DOHH2 (cell line): ENCODE measurements around the gene SRPK2.

Experiments
- H3F3A ChIP-seq: fragments of 200-600 bp; sonication (generic), shearing (Covaris generic); 2 replicates; pipeline ENCODE4 v1.6.0; 2016; ENCODE audit warnings: antibody characterized with exemption, mild to moderate bottlenecking; ENCODE audit not compliant: control insufficient read depth, insufficient read depth
- H3K27ac ChIP-seq: fragments of 200-600 bp; sonication (generic); 2 replicates; pipeline ENCODE4 v1.5.1; 2014; ENCODE audit warnings: low read depth, mild to moderate bottlenecking, low read length, moderate library complexity
- H3K27me3 ChIP-seq: fragments of 200-600 bp; sonication (generic); 2 replicates; pipeline ENCODE4 v1.6.1; 2014; ENCODE audit warnings: mild to moderate bottlenecking, low read length, mixed read lengths; ENCODE audit not compliant: control insufficient read depth
- H3K36me3 ChIP-seq: fragments of 200-600 bp; sonication (generic); 2 replicates; pipeline ENCODE4 v1.6.1; 2014; ENCODE audit warnings: mild to moderate bottlenecking, low read length, moderate library complexity, mixed read lengths; ENCODE audit not compliant: control insufficient read depth
- H3K4me1 ChIP-seq: fragments of 200-600 bp; sonication (generic); 2 replicates; pipeline ENCODE4 v1.6.1; 2014; ENCODE audit warnings: mild to moderate bottlenecking, low read length, mixed read lengths; ENCODE audit not compliant: control insufficient read depth
- H3K4me2 ChIP-seq: fragments of 200-600 bp; sonication (generic); 2 replicates; pipeline ENCODE4 v1.6.0; 2014; ENCODE audit warnings: mild to moderate bottlenecking, low read length, moderate library complexity
- H3K4me3 ChIP-seq: fragments of 200-600 bp; sonication (generic); 2 replicates; pipeline ENCODE4 v1.5.1; 2014; ENCODE audit warnings: mild to moderate bottlenecking, low read length, mixed read lengths
- H3K79me2 ChIP-seq: fragments of 200-600 bp; sonication (generic); 2 replicates; pipeline ENCODE4 v1.6.1; 2014; ENCODE audit warnings: mild to moderate bottlenecking, low read length, mixed read lengths; ENCODE audit not compliant: control insufficient read depth
- H3K9me2 ChIP-seq: fragments of 200-600 bp; sonication (generic); replicated peaks from 2 replicates; pipeline ENCODE4 v1.6.1; 2014; ENCODE audit warnings: mild to moderate bottlenecking, low read length, mixed read lengths; ENCODE audit not compliant: control insufficient read depth
- H3K9me3 ChIP-seq: fragments of 200-600 bp; sonication (generic); 2 replicates; pipeline ENCODE4 v1.6.1; 2014; ENCODE audit warnings: antibody characterized with exemption, low read length, mixed read lengths; ENCODE audit not compliant: control insufficient read depth, insufficient read depth
- H4K20me1 ChIP-seq: fragments of 200-600 bp; sonication (generic); 2 replicates; pipeline ENCODE4 v1.6.0; 2014; ENCODE audit warnings: low read depth, mild to moderate bottlenecking, antibody characterized with exemption, low read length, moderate library complexity; ENCODE audit not compliant: control insufficient read depth, insufficient read depth
- CTCF ChIP-seq: fragments of 200-600 bp; sonication (generic); IDR thresholded peaks from one replicate; pipeline ENCODE4 v1.5.1; 2014; ENCODE audit warnings: antibody characterized with exemption, mild to moderate bottlenecking, low read depth, low read length; ENCODE audit not compliant: poor library complexity, severe bottlenecking
- EZH2phosphoT487 ChIP-seq: fragments of 200-600 bp; sonication (generic); IDR thresholded peaks from 2 replicates; pipeline ENCODE4 v1.6.1; 2017; ENCODE audit warnings: borderline replicate concordance, mild to moderate bottlenecking, antibody characterized with exemption, low read length, moderate library complexity, mixed read lengths

The SRPK2 gene

GRCh38 chr7:105389889-105390288 is 1.2 kb upstream of the SRPK2 start:
- H3K4me2 ChIP-seq: no peak overlapping the region
- peaks cover 21% of the 10 kb centered on the region for H3K79me2 ChIP-seq
- TF ChIP-seq CTCF: no peak
- no peak for TF ChIP-seq EZH2phosphoT487

GRCh38 chr7:105389088-105389650 is 448 bp upstream of the SRPK2 start:
- Histone ChIP-seq H3F3A (peaks cover 16% of the 10 kb centered on the region), H3K27me3 (peaks cover 36% of the 10 kb centered on the region), H3K4me1 (peaks cover 15% of the 10 kb centered on the region), H3K27ac (no peak overlapping the region), H4K20me1 (peaks cover 10% of the 10 kb centered on the region), H3K79me2 (peaks cover 21% of the 10 kb centered on the region), H3K4me2 (peak overlapping the region; percentile 47), H3K9me2 (no peaks in the 10 kb centered on the region), H3K9me3 (no peaks in the 10 kb centered on the region), H3K4me3 (peak overlapping the region; percentile 44), H3K36me3 (no peaks in the 10 kb centered on the region)
- TF ChIP-seq CTCF (no peak), EZH2phosphoT487 (no peak; the same call in 1 of the 2 replicates)

More at GRCh38 chr7:105389889-105390288, 1.2 kb upstream of the SRPK2 start:
- peaks cover 10% of the 10 kb centered on the region for H4K20me1 ChIP-seq
- peaks cover 15% of the 10 kb centered on the region for H3K4me1 ChIP-seq
- H3K36me3 ChIP-seq: no peaks in the 10 kb centered on the region
- H3K27me3 ChIP-seq: peaks cover 36% of the 10 kb centered on the region
- no peak overlapping the region for H3K27ac ChIP-seq
- peaks cover 14% of the 10 kb centered on the region for H3F3A ChIP-seq
- H3K9me2 ChIP-seq: no peaks in the 10 kb centered on the region
- H3K9me3 ChIP-seq: no peaks in the 10 kb centered on the region
- H3K4me3 ChIP-seq: no peak overlapping the region

GRCh38 chr7:105387508-105388355 is 989 bp downstream of the SRPK2 start:
- TF ChIP-seq EZH2phosphoT487 (no peak; the same call in 1 of the 2 replicates), CTCF (peak; percentile 13)
- Histone ChIP-seq H3F3A (peaks cover 18% of the 10 kb centered on the region), H3K36me3 (no peaks in the 10 kb centered on the region), H3K9me2 (no peaks in the 10 kb centered on the region), H3K27ac (no peak overlapping the region), H3K79me2 (peaks cover 25% of the 10 kb centered on the region), H3K4me3 (peak overlapping the region; percentile 90), H4K20me1 (peaks cover 10% of the 10 kb centered on the region), H3K4me2 (peak overlapping the region; percentile 97), H3K9me3 (no peaks in the 10 kb centered on the region), H3K4me1 (peaks cover 15% of the 10 kb centered on the region), H3K27me3 (peaks cover 36% of the 10 kb centered on the region)
